Neural progenitor cell (in vitro differentiated cells): Measurements from ENCODE around the gene PCSK5. TPM values are rescaled to one million over a fixed set of nuclear protein-coding genes. Genes with fewer than 3 reads are reported as not detected.

Experiments
- DNase-seq: peaks from one replicate; pipeline ENCODE4 v3.0.0-alpha.2; 2016; ENCODE audit warnings: low spot score
- H2AFZ ChIP-seq: fragments of 200-600 bp; sonication (generic); replicated peaks from 2 replicates; pipeline ENCODE4 v1.6.1; 2016; ENCODE audit warnings: antibody characterized with exemption
- H3F3A ChIP-seq: fragments of 200-600 bp; sonication (generic); 2 replicates; pipeline ENCODE4 v1.6.1; 2016; ENCODE audit warnings: antibody characterized with exemption, low read depth
- H3K27ac ChIP-seq: fragments of 200-600 bp; sonication (generic); 2 replicates; pipeline ENCODE4 v1.5.1; 2016; ENCODE audit warnings: mild to moderate bottlenecking
- H3K27me3 ChIP-seq: fragments of 200-600 bp; sonication (generic); 2 replicates; pipeline ENCODE4 v1.6.1; 2016; ENCODE audit warnings: mild to moderate bottlenecking, moderate library complexity
- H3K36me3 ChIP-seq: fragments of 200-600 bp; sonication (generic); 2 replicates; pipeline ENCODE4 v1.5.1; 2016
- H3K4me1 ChIP-seq: fragments of 200-600 bp; sonication (generic); 2 replicates; pipeline ENCODE4 v1.6.1; 2016; ENCODE audit warnings: mixed run types
- H3K4me2 ChIP-seq: fragments of 200-600 bp; sonication (generic); 2 replicates; pipeline ENCODE4 v1.6.1; 2016
- H3K4me3 ChIP-seq: fragments of 200-600 bp; sonication (generic); 2 replicates; pipeline ENCODE4 v1.5.1; 2016
- H3K79me2 ChIP-seq: fragments of 200-600 bp; sonication (generic); 2 replicates; pipeline ENCODE4 v1.6.1; 2016; ENCODE audit warnings: low read depth
- H3K9ac ChIP-seq: fragments of 200-600 bp; sonication (generic); 2 replicates; pipeline ENCODE4 v1.6.1; 2016
- H3K9me3 ChIP-seq: fragments of 200-600 bp; sonication (generic); 2 replicates; pipeline ENCODE4 v1.5.1; 2016; ENCODE audit warnings: low read depth
- H4K20me1 ChIP-seq: fragments of 200-600 bp; sonication (generic); 2 replicates; pipeline ENCODE4 v1.6.1; 2016; ENCODE audit warnings: low read depth
- H3K27ac Mint-ChIP-seq: 3 replicates; pipeline ENCODE4 v1.8.0; 2021; ENCODE audit warnings: mixed read lengths
- H3K27me3 Mint-ChIP-seq: 2 replicates; pipeline ENCODE4 v1.8.0; 2022; ENCODE audit warnings: low read depth, mild to moderate bottlenecking, inconsistent platforms, moderate library complexity, mixed read lengths; ENCODE audit not compliant: insufficient read depth
- H3K36me3 Mint-ChIP-seq: 3 replicates; pipeline ENCODE4 v1.8.0; 2021; ENCODE audit warnings: mixed read lengths
- H3K4me1 Mint-ChIP-seq: 3 replicates; pipeline ENCODE4 v1.8.0; 2021; ENCODE audit warnings: mixed read lengths
- H3K4me3 Mint-ChIP-seq: 3 replicates; pipeline ENCODE4 v1.8.0; 2021; ENCODE audit warnings: mild to moderate bottlenecking, moderate library complexity, mixed read lengths
- H3K9me3 Mint-ChIP-seq: 3 replicates; pipeline ENCODE4 v1.8.0; 2020; ENCODE audit warnings: mixed read lengths
- EZH2 ChIP-seq: fragments of 200-600 bp; sonication (generic); IDR thresholded peaks from 2 replicates; pipeline ENCODE4 v1.6.1; 2017; ENCODE audit warnings: antibody characterized with exemption, mild to moderate bottlenecking, moderate library complexity
- EZH2phosphoT487 ChIP-seq: fragments of 200-600 bp; sonication (generic); IDR thresholded peaks from 2 replicates; pipeline ENCODE4 v1.6.1; 2017; ENCODE audit warnings: antibody characterized with exemption
- total RNA-seq: library from RNA; depleted of rRNA; stranded (reverse); fragments of >200 nt; gene quantifications from 2 replicates; pipeline ENCODE4 v1.2.3, GENCODE V29; 2015; ENCODE audit warnings: low replicate concordance
- TF ChIP-seq, protein P1 (sequence below): fragments of 200-600 bp; sonication (generic); IDR thresholded peaks from 2 replicates; pipeline ENCODE4 v1.5.1; 2017; ENCODE audit warnings: antibody characterized with exemption, mild to moderate bottlenecking

The PCSK5 gene
- total RNA-seq, 1 donor from 2014 or later = 23.4 TPM

- no peak for DNase-seq
- TF ChIP-seq, protein P1, sequence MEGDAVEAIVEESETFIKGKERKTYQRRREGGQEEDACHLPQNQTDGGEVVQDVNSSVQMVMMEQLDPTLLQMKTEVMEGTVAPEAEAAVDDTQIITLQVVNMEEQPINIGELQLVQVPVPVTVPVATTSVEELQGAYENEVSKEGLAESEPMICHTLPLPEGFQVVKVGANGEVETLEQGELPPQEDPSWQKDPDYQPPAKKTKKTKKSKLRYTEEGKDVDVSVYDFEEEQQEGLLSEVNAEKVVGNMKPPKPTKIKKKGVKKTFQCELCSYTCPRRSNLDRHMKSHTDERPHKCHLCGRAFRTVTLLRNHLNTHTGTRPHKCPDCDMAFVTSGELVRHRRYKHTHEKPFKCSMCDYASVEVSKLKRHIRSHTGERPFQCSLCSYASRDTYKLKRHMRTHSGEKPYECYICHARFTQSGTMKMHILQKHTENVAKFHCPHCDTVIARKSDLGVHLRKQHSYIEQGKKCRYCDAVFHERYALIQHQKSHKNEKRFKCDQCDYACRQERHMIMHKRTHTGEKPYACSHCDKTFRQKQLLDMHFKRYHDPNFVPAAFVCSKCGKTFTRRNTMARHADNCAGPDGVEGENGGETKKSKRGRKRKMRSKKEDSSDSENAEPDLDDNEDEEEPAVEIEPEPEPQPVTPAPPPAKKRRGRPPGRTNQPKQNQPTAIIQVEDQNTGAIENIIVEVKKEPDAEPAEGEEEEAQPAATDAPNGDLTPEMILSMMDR = no peak
- no peak for TF ChIP-seq EZH2
- TF ChIP-seq EZH2phosphoT487 = no peak
- no peak overlapping the region for H2AFZ ChIP-seq
- H3K9ac ChIP-seq = no peak overlapping the region
- H3K79me2 ChIP-seq = peaks cover 16% of the 10 kb centered on the region
- H3K4me3 ChIP-seq = no peak overlapping the region
- H3K4me1 ChIP-seq = peaks cover 11% of the 10 kb centered on the region
- Mint-ChIP-seq H3K4me1 (peaks cover 18% of the 10 kb centered on the region), H3K4me3 (no peak overlapping the region), H3K27me3 (peaks cover 2% of the 10 kb centered on the region), H3K27ac (no peak overlapping the region), H3K36me3 (peaks cover 13% of the 10 kb centered on the region), H3K9me3 (no peaks in the 10 kb centered on the region)
- no peak overlapping the region for H3K4me2 ChIP-seq
- no peaks in the 10 kb centered on the region for H3K27me3 ChIP-seq
- H3K9me3 ChIP-seq = no peaks in the 10 kb centered on the region
- H4K20me1 ChIP-seq = peaks cover 14% of the 10 kb centered on the region
- no peaks in the 10 kb centered on the region for H3F3A ChIP-seq
- no peak overlapping the region for H3K27ac ChIP-seq
- H3K36me3 ChIP-seq = no peaks in the 10 kb centered on the region
Measured at GRCh38 chr9:75988663-75989062, 98.2 kb downstream of the PCSK5 start.

- Histone ChIP-seq H3K9ac (no peak overlapping the region), H3K9me3 (no peaks in the 10 kb centered on the region), H3K79me2 (peaks cover 4% of the 10 kb centered on the region), H2AFZ (no peak overlapping the region), H3K4me3 (no peak overlapping the region), H3K4me2 (no peak overlapping the region), H4K20me1 (no peaks in the 10 kb centered on the region), H3K36me3 (no peaks in the 10 kb centered on the region), H3K27me3 (no peaks in the 10 kb centered on the region), H3K4me1 (no peaks in the 10 kb centered on the region), H3F3A (no peaks in the 10 kb centered on the region), H3K27ac (no peak overlapping the region)
- Mint-ChIP-seq H3K36me3 (peaks cover 23% of the 10 kb centered on the region), H3K4me3 (no peak overlapping the region), H3K9me3 (peaks cover 5% of the 10 kb centered on the region), H3K27me3 (peaks cover 9% of the 10 kb centered on the region), H3K27ac (no peak overlapping the region), H3K4me1 (peaks cover 13% of the 10 kb centered on the region)
- no peak for DNase-seq
- no peak for TF ChIP-seq EZH2
- TF ChIP-seq, protein P1 = no peak
- no peak for TF ChIP-seq EZH2phosphoT487
Measured at GRCh38 chr9:75990156-75990555, 99.7 kb downstream of the PCSK5 start.

DNA sequence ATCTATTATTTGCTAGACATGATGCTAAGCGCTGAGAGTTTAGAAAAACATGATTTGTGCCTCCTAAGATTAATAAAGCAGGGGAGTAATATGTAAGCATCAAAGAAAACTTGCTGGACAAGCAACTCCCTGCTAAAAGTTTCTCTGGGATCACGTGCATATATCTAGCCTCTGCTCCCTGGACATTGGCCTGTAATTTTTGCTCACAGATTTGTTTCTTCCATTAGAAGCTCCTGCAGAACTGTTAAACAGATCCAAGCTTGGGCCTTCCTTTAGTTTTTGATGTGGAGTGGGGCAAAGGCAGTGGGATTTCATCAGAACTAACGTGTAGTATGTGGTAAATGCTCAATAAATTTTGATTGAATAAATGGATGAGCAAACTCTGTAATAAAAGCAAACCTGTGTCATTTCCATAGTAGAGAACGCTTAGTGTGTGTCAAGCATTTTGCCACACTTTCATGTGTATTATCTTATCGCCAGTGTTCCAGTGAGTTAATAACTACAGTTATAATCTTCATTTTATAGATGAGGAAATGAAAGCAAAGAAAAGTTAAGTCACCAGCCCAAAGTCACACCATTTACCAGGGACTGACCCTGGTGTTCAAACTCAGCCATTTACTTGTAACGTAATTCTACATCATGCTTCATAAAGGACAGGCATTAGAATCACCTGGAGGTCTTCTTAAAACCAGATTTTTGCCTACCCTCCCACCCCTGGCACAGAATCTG, 100.3 kb downstream of the PCSK5 start:
- H3K4me3 Mint-ChIP-seq = no peak overlapping the region
- Histone ChIP-seq H3K27me3 (no peaks in the 10 kb centered on the region), H3K79me2 (peaks cover 4% of the 10 kb centered on the region), H4K20me1 (no peaks in the 10 kb centered on the region), H3K27ac (no peak overlapping the region), H3F3A (no peaks in the 10 kb centered on the region), H3K9ac (no peak overlapping the region), H3K4me1 (no peaks in the 10 kb centered on the region), H3K36me3 (no peaks in the 10 kb centered on the region), H3K9me3 (no peaks in the 10 kb centered on the region), H3K4me3 (no peak overlapping the region), H2AFZ (no peak overlapping the region), H3K4me2 (no peak overlapping the region)
- DNase-seq = no peak
- peaks cover 13% of the 10 kb centered on the region for H3K4me1 Mint-ChIP-seq
- H3K9me3 Mint-ChIP-seq = peaks cover 5% of the 10 kb centered on the region
- TF ChIP-seq EZH2 (no peak), EZH2phosphoT487 (no peak)
- TF ChIP-seq, protein P1 = no peak
- H3K36me3 Mint-ChIP-seq = peaks cover 23% of the 10 kb centered on the region
- H3K27me3 Mint-ChIP-seq = peaks cover 9% of the 10 kb centered on the region
- H3K27ac Mint-ChIP-seq = no peak overlapping the region
